ENCODE measurements around the gene PARP1. TPM values are rescaled to one million over a fixed set of nuclear protein-coding genes. Genes with fewer than 3 reads are reported as not detected.

Gene PARP1
- total RNA-seq, 6 donors from 2014 or later = 56.5 to 97.9 (median 76.7) TPM

- H3K9me3 ChIP-seq = no peaks in the 10 kb centered on the region
- no peak for DNase-seq
- WGBS, 2 donors = 95% methylated on average over 11 of the region's 11 CpGs
- ATAC-seq (ENCODE audit: low FRiP score in 2 of 2) = no peak
- no peaks in the 10 kb centered on the region for H3K4me1 ChIP-seq
- H3K36me3 ChIP-seq = peaks cover 58 to 100% (median 87%) of the 10 kb centered on the region in 4 donors
- no peaks in the 10 kb centered on the region for H3K27me3 ChIP-seq
- TF ChIP-seq CTCF (IDR thresholded peaks at IDR 0.05) (no peak), EP300 (IDR thresholded peaks at IDR 0.05) (no peak), POLR2AphosphoS5 (IDR thresholded peaks at IDR 0.05) (no peak), POLR2A (IDR thresholded peaks at IDR 0.05) (no peak)
- H3K27ac ChIP-seq = no peak overlapping the region
- H3K4me3 ChIP-seq = no peak overlapping the region
These were observed 35.9 kb downstream of the PARP1 start for GRCh38 chr1:226371866-226372490.

- DNase-seq = no peak
- 90 to 94% methylated on average over 6 of the region's 6 CpGs for WGBS, 2 donors
These were observed 36.7 kb downstream of the PARP1 start for GRCh38 chr1:226371027-226371694.

GRCh38 chr1:226370144-226370923, 37.6 kb downstream of the PARP1 start:
- H3K4me1 ChIP-seq = no peaks in the 10 kb centered on the region
- no peak overlapping the region for H3K27ac ChIP-seq
- no peaks in the 10 kb centered on the region for H3K27me3 ChIP-seq
- ATAC-seq (ENCODE audit: low FRiP score in 2 of 2) (no peak), DNase-seq (no peak)
- TF ChIP-seq EP300 (IDR thresholded peaks at IDR 0.05) (no peak), POLR2A (IDR thresholded peaks at IDR 0.05) (no peak)
- H3K4me3 ChIP-seq = no peak overlapping the region
- no peaks in the 10 kb centered on the region for H3K9me3 ChIP-seq
- peaks cover 57 to 100% (median 86%) of the 10 kb centered on the region in 4 donors for H3K36me3 ChIP-seq
- WGBS, 2 donors = 83 to 86% methylated on average over 11 to 13 of the region's 13 CpGs

More at GRCh38 chr1:226371027-226371694, 36.7 kb downstream of the PARP1 start:
- Histone ChIP-seq H3K36me3 (peaks cover 63 to 100% (median 87%) of the 10 kb centered on the region in 4 donors), H3K27ac (no peak overlapping the region), H3K4me1 (no peaks in the 10 kb centered on the region), H3K4me3 (no peak overlapping the region), H3K9me3 (no peaks in the 10 kb centered on the region), H3K27me3 (no peaks in the 10 kb centered on the region)
- no peak for TF ChIP-seq POLR2A (IDR thresholded peaks at IDR 0.05)
- no peak for ATAC-seq (ENCODE audit: low FRiP score in 2 of 2)

GRCh38 chr1:226369110-226369509, 38.8 kb downstream of the PARP1 start:
- 56 to 82% methylated on average over 6 of the region's 6 CpGs for WGBS, 2 donors
- Histone ChIP-seq H3K4me3 (no peak overlapping the region), H3K4me1 (no peaks in the 10 kb centered on the region), H3K36me3 (peaks cover 54 to 100% (median 86%) of the 10 kb centered on the region in 4 donors), H3K9me3 (no peaks in the 10 kb centered on the region), H3K27ac (no peak overlapping the region), H3K27me3 (no peaks in the 10 kb centered on the region)
- ATAC-seq (ENCODE audit: low FRiP score in 2 of 2) (no peak), DNase-seq (no peak)
- TF ChIP-seq POLR2A (IDR thresholded peaks at IDR 0.05) (no peak), POLR2AphosphoS5 (IDR thresholded peaks at IDR 0.05) (no peak), EP300 (IDR thresholded peaks at IDR 0.05) (no peak), CTCF (IDR thresholded peaks at IDR 0.05) (no peak)

GRCh38 chr1:226366290-226366689, 41.6 kb downstream of the PARP1 start:
- no peak for ATAC-seq (ENCODE audit: low FRiP score in 2 of 2)
- no peaks in the 10 kb centered on the region for H3K9me3 ChIP-seq
- no peaks in the 10 kb centered on the region for H3K27me3 ChIP-seq
- no peaks in the 10 kb centered on the region for H3K4me1 ChIP-seq
- H3K36me3 ChIP-seq = peaks cover 38 to 100% (median 91%) of the 10 kb centered on the region in 4 donors
- 89 to 90% methylated on average over 2 of the region's 2 CpGs for WGBS, 2 donors
- TF ChIP-seq POLR2A (IDR thresholded peaks at IDR 0.05) = no peak
- no peak for TF ChIP-seq CTCF (IDR thresholded peaks at IDR 0.05)
- no peak for TF ChIP-seq POLR2AphosphoS5 (IDR thresholded peaks at IDR 0.05)
- TF ChIP-seq EP300 (IDR thresholded peaks at IDR 0.05) = no peak
- no peak overlapping the region for H3K27ac ChIP-seq
- no peak overlapping the region for H3K4me3 ChIP-seq
- no peak for DNase-seq
